Fibroblast of upper back skin (primary cell): Measurements from ENCODE around the gene PCLO.
"Not testable (repeated sequence)": the region's sequence is repeated elsewhere in the genome, so short reads cannot be mapped to it uniquely, and the experiment has no call there.

Experiments used
- DNase-seq: peaks from one replicate; pipeline ENCODE4 v3.0.0-alpha.2; 2013

Gene PCLO

GRCh38 chr7:83130191-83130590, 32.5 kb downstream of the PCLO start:
- DNase-seq = no peak

- no peak for DNase-seq
Observed at GRCh38 chr7:83119494-83119893, 43.2 kb downstream of the PCLO start.

- DNase-seq = no peak
Observed at GRCh38 chr7:83119026-83119382, 43.7 kb downstream of the PCLO start.

- DNase-seq = no peak
Observed at GRCh38 chr7:83118347-83119025, 44.2 kb downstream of the PCLO start.

- no peak for DNase-seq
Observed at GRCh38 chr7:83117466-83117865, 45.2 kb downstream of the PCLO start.

- DNase-seq = no peak
Observed at GRCh38 chr7:83111391-83111790, 51.3 kb downstream of the PCLO start.

GRCh38 chr7:83109352-83109751, 53.3 kb downstream of the PCLO start:
- DNase-seq = no peak

DNA sequence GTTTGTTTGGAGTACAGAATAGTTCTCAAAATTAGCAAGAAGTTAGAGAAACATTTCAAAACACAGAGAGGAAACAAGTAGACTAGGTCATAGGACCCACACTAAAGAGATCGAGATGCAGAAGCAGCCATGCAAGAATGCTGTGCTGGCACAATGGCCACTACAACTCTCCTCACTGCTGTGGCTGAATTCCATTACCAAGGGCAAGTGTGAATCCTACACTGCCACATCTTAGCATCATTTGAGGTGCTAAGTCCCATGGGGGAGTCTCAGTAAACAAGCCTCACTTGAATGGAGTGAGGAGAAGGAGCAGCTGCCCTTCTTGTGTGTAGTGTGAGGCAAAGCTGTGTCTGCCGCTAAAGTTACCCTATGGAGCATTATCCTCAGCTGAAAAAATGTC, 56.7 kb downstream of the PCLO start:
- no peak for DNase-seq

GRCh38 chr7:83105063-83105462, 57.6 kb downstream of the PCLO start:
- no peak for DNase-seq

- no peak for DNase-seq
Observed at GRCh38 chr7:83101530-83101929, 61.2 kb downstream of the PCLO start.

DNA sequence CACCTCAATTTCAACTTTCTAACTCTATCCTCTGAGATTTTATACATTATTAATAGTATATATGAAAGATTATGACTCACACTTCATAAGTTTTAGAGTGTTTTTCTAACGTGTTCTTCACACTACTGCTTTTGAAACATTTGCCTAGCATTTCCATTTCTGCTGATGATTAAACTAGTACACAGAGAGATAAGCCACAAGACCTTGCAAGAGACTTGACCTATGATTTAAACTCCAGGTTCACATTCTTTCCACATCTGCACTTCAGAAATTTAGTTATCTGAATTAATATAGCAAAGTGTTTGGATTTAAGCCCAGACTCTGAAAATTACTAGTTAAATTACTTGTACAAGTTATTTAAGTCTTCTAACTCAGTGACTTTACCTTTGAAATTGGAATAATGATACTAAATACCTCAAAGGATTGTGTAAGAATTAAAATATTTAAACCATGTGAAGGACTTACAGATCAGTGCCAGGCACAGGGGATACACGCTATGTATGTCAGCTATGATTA, 66.6 kb downstream of the PCLO start:
- DNase-seq = no peak

- DNase-seq = no peak
Observed at GRCh38 chr7:83085299-83085698, 77.4 kb downstream of the PCLO start.

- not testable (repeated sequence) for DNase-seq
Observed at GRCh38 chr7:83079879-83080278, 82.8 kb downstream of the PCLO start.

- no peak for DNase-seq
Observed at GRCh38 chr7:83077328-83077727, 85.4 kb downstream of the PCLO start.

GRCh38 chr7:83072576-83073517, 89.8 kb downstream of the PCLO start:
- DNase-seq = no peak

DNA sequence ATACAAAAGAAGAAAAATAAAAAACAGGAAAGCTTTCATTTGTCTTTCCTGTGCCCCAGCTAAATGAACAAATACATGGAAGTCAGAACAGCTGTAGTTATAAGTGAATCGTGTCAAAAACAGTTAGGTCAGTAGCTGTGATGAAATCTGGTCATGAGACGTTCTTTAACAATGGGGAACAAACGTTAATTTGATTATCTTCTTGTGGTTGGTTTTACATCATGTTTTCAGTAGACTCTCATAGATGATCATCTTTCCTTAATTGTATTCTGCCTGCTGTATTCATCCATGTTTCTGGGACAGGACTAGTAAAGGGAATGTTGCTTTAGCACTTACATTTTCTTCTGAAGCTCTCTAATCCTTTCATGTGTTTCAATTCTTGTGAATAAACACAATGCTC, 97.0 kb downstream of the PCLO start:
- DNase-seq = no peak

- DNase-seq = no peak
Observed at GRCh38 chr7:83060218-83060617, 102.5 kb downstream of the PCLO start.

DNA sequence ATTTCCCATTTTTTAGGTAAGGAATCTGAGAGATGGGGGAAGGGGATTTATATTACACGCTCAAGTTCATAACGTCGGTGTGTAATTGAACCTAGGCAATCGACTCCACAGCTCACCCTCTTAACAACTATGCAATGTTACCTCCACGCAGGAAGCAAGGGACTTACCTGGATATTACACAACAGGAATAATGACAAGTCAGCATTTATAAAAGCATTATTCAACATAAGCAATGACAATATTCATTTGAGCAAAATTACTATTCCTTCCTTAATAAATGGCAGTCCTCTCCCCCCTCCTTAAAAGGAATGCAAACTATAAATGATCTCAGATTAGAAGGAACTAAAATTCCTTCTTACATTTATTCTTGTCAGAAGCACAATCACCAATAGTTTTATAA, 104.0 kb downstream of the PCLO start:
- DNase-seq = no peak

DNA sequence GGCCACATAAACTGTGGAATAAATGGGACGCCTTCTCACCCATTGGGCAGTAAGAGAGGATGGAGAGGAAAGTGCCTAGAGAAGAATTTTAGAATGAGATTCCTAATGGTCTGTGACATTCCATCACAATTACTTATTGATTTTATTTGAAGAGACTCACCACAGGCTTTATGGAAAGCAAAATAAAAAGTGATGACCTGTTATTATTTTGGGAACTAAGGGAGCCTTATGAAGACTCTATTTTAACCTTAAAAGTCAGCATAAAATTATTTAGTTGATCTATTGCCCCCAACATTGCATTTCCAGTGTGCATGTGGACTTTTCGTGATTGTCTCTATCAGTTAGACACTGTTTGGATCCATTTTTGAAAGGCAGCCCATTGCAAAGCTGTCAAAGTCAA, 107.5 kb downstream of the PCLO start:
- DNase-seq = no peak

- no peak for DNase-seq
Observed at GRCh38 chr7:83054472-83054871, 108.2 kb downstream of the PCLO start.

DNA sequence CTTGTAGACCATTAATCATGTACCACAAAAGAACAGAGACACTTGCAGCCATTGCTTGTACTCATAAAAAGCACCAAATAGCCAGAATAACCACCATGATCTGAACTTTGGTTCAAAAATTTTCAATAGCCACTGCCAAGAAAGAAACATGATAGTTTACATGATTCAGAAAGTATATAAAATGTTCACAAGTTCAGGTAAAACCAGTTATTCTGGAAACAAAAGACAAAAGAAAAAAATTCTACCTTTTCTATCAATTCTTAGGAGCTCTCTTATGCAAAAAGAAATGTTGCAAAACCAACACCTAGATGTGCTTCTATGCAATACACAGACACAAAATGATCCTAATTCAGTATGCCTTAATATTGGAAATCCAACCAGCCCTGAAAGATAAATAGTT, 108.7 kb downstream of the PCLO start:
- no peak for DNase-seq

DNA sequence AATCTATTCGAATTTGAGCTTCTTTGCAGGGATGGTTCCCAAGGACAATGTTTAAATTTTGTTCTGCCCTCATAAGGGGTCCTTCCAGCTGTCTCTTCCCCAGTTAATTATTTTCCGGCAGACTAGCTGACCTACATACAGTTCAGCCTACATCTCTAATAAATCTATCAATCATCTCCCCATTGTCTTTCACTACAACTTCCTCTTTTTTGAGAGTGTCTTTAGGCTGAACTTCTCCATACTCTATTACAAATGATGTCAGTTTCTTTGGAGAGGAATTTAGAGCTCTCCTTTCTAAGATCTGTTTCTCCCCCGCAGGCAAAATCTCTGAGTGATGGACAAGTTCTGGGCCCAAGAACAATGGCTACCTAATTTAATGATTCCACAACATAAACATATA, 122.2 kb downstream of the PCLO start:
- DNase-seq = no peak

DNA sequence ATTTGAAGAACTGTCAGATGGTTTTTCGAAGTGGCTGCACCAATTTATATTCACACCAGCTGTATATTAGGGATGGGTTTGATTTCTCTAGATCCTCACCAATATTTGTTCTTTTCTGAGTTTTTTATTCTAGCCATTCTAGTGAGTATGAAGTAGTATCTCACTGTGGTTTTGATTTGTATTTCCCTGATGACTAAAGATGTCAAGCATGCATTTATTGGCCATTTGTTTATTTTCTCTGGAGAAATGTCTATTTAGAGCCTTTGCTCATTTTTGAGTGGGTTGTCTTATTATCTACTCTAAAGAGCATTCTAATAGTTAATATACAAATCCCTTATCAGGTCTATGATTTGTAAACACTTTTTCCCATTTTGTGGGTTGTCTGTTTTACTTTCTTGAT, 123.9 kb downstream of the PCLO start:
- DNase-seq = no peak

DNA sequence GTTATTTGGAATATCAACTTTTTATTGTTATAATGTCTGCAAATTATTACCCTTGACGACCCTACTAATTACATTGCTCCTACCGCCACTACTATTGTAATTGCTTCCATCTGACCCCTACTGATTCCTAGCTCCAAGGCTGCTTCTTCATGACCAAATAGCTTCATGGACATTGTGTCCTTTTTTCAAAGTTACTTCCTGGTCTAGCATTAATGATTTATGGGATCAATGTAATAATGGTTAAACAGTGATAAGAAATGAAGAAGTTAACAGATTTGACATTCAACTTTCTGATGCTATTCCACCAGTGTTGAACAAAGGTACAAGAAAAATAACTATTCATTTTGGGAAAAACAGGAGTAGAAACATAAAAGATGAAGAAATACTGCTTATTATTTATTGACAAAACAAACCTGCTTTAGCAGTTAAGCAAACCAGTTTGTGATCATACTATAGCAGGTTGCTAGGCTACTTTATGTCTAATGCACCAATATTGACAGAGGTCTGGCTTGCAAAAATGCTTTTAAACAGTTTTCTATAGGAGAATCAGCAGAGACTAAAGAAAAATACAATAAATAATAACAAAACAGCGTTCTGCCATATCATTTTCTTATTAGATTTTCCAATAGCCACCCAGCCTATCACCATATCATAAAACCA, 125.8 kb downstream of the PCLO start:
- DNase-seq = no peak
